ENCODE results near the gene SRGAP3. TPM values are rescaled to one million over a fixed set of nuclear protein-coding genes. Genes with fewer than 3 reads are reported as not detected.
A peak's percentile ranks its signal among the peaks of the same experiment; 100 is the strongest.

The SRGAP3 gene
- total RNA-seq, 1 donor from 2014 or later, result 3.9 TPM

DNA sequence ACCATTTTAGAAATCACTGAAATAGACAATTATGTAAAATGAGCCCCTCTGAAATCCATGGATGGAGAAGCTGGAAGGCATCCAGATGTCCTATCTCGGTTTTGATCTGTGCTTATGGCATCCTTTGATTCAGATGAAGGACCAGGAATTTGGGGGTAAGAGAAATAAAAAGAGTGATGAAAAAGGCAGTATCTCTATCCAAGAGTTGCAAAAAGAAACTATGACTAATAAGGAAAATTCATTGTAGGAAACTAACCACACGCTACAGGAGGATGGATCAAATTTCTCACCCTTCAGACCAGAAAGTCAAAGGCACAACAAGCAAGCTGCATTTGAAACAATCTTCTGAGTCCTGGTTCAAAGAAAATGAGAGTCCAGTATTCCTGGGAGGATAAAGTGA lies 34.8 kb downstream of the SRGAP3 start:
- Histone ChIP-seq H3K9ac (ENCODE audit: low read length) (no peak overlapping the region), H3K9me3 (ENCODE audit: insufficient read depth, low read depth, low read length) (no peaks in the 10 kb centered on the region), H3K4me3 (ENCODE audit: insufficient read depth, low read depth, low read length) (peak overlapping the region; percentile 16), H3K27me3 (ENCODE audit: insufficient read depth, low read length) (peaks cover 7% of the 10 kb centered on the region), H3K79me2 (ENCODE audit: insufficient read depth, low read length) (no peaks in the 10 kb centered on the region), H4K20me1 (ENCODE audit: insufficient read depth, low read length) (no peaks in the 10 kb centered on the region), H3K36me3 (ENCODE audit: insufficient read depth, low read length) (no peaks in the 10 kb centered on the region), H2AFZ (ENCODE audit: low read depth, low read length) (no peak overlapping the region), H3K4me1 (ENCODE audit: insufficient read depth, low read length) (peaks cover 21% of the 10 kb centered on the region), H3K4me2 (ENCODE audit: low read length) (peak overlapping the region; percentile 69), H3K27ac (ENCODE audit: low read depth, low read length) (no peak overlapping the region)
- Mint-ChIP-seq H3K9me3 (ENCODE audit: unreplicated experiment) (no peaks in the 10 kb centered on the region), H3K36me3 (ENCODE audit: low read depth, unreplicated experiment) (no peaks in the 10 kb centered on the region), H3K4me1 (ENCODE audit: low read depth, unreplicated experiment) (peaks cover 16% of the 10 kb centered on the region), H3K4me3 (ENCODE audit: unreplicated experiment) (no peak overlapping the region), H3K27me3 (ENCODE audit: low read depth, unreplicated experiment) (no peaks in the 10 kb centered on the region), H3K27ac (ENCODE audit: unreplicated experiment) (no peak overlapping the region)
- no peak for TF ChIP-seq EZH2 (IDR thresholded peaks at IDR 0.05; ENCODE audit: insufficient read depth, low read length)
- TF ChIP-seq, protein P1, sequence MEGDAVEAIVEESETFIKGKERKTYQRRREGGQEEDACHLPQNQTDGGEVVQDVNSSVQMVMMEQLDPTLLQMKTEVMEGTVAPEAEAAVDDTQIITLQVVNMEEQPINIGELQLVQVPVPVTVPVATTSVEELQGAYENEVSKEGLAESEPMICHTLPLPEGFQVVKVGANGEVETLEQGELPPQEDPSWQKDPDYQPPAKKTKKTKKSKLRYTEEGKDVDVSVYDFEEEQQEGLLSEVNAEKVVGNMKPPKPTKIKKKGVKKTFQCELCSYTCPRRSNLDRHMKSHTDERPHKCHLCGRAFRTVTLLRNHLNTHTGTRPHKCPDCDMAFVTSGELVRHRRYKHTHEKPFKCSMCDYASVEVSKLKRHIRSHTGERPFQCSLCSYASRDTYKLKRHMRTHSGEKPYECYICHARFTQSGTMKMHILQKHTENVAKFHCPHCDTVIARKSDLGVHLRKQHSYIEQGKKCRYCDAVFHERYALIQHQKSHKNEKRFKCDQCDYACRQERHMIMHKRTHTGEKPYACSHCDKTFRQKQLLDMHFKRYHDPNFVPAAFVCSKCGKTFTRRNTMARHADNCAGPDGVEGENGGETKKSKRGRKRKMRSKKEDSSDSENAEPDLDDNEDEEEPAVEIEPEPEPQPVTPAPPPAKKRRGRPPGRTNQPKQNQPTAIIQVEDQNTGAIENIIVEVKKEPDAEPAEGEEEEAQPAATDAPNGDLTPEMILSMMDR (IDR thresholded peaks at IDR 0.05; ENCODE audit: insufficient read depth, low read depth, low read length), result no peak
- DNase-seq (ENCODE audit: low read depth), result peak; percentile 82
- peak; percentile 13 for FAIRE-seq

DNA sequence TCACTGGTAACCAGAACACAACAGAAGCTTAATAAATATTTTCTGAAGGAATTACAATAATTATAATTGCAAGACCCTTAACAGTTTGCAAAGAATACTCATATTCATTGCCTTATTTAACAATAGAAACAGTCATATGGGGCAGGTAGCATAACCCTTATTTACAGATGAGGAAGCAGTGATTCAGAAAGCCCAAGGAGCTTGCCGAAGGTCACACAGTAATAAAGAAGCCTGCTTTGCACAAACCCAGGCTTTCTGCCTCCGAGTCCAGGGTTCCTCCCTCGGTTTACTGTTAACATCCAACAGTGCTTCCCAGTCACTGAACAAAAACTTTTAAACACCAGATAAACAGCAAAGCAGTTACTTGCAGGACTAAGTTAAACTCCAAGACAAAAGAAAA lies 35.3 kb downstream of the SRGAP3 start:
- Histone ChIP-seq H2AFZ (ENCODE audit: low read depth, low read length) (no peak overlapping the region), H3K9me3 (ENCODE audit: insufficient read depth, low read depth, low read length) (no peaks in the 10 kb centered on the region), H3K4me2 (ENCODE audit: low read length) (peak overlapping the region; percentile 69), H4K20me1 (ENCODE audit: insufficient read depth, low read length) (no peaks in the 10 kb centered on the region), H3K27ac (ENCODE audit: low read depth, low read length) (no peak overlapping the region), H3K4me3 (ENCODE audit: insufficient read depth, low read depth, low read length) (peak overlapping the region; percentile 16), H3K4me1 (ENCODE audit: insufficient read depth, low read length) (peaks cover 21% of the 10 kb centered on the region), H3K27me3 (ENCODE audit: insufficient read depth, low read length) (peaks cover 7% of the 10 kb centered on the region), H3K36me3 (ENCODE audit: insufficient read depth, low read length) (no peaks in the 10 kb centered on the region), H3K9ac (ENCODE audit: low read length) (no peak overlapping the region), H3K79me2 (ENCODE audit: insufficient read depth, low read length) (no peaks in the 10 kb centered on the region)
- Mint-ChIP-seq H3K27ac (ENCODE audit: unreplicated experiment) (no peak overlapping the region), H3K9me3 (ENCODE audit: unreplicated experiment) (no peaks in the 10 kb centered on the region), H3K4me1 (ENCODE audit: low read depth, unreplicated experiment) (peaks cover 16% of the 10 kb centered on the region), H3K27me3 (ENCODE audit: low read depth, unreplicated experiment) (no peaks in the 10 kb centered on the region), H3K4me3 (ENCODE audit: unreplicated experiment) (no peak overlapping the region), H3K36me3 (ENCODE audit: low read depth, unreplicated experiment) (no peaks in the 10 kb centered on the region)
- TF ChIP-seq EZH2 (IDR thresholded peaks at IDR 0.05; ENCODE audit: insufficient read depth, low read length), result no peak
- TF ChIP-seq, protein P1 (IDR thresholded peaks at IDR 0.05; ENCODE audit: insufficient read depth, low read depth, low read length), result no peak
- peak; percentile 15 for DNase-seq (ENCODE audit: low read depth)
- no peak for FAIRE-seq

DNA sequence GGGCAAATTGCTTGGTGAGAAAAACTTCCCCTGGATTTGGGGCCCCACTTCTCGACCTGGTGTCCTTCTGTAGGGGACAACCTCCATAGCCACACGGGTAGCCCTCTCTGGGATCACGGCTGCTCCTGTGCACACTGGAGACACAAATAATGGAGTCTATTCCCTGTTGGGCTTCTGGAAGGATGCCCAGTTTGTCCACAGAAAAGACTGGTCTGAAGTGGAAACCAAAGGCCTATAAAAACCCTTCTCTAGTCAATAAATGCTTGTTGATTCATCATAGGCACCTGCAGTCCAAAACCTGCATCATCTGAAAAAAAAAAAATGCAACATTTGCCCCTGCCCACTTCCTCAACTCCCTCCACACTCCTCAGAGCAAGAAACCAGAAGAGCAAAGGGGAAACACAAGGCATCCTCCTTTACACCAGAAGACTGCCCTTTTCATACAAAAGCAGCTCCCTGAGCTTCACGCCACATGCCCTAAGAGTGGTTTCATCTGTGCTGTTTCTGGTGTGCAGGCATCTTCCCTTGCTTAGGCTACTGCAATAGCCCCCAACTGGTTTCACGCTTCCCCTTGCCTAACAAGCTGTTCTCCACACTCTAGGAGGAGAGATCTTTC lies 36.3 kb downstream of the SRGAP3 start:
- no peaks in the 10 kb centered on the region for H3K9me3 ChIP-seq (ENCODE audit: insufficient read depth, low read depth, low read length)
- FAIRE-seq, result no peak
- H4K20me1 ChIP-seq (ENCODE audit: insufficient read depth, low read length), result no peaks in the 10 kb centered on the region
- H2AFZ ChIP-seq (ENCODE audit: low read depth, low read length), result no peak overlapping the region
- peaks cover 2% of the 10 kb centered on the region for H3K36me3 Mint-ChIP-seq (ENCODE audit: low read depth, unreplicated experiment)
- TF ChIP-seq, protein P1 (IDR thresholded peaks at IDR 0.05; ENCODE audit: insufficient read depth, low read depth, low read length), result no peak
- no peak for TF ChIP-seq EZH2 (IDR thresholded peaks at IDR 0.05; ENCODE audit: insufficient read depth, low read length)
- H3K36me3 ChIP-seq (ENCODE audit: insufficient read depth, low read length), result no peaks in the 10 kb centered on the region
- no peak overlapping the region for H3K27ac ChIP-seq (ENCODE audit: low read depth, low read length)
- H3K4me1 ChIP-seq (ENCODE audit: insufficient read depth, low read length), result peaks cover 21% of the 10 kb centered on the region
- H3K27me3 Mint-ChIP-seq (ENCODE audit: low read depth, unreplicated experiment), result no peaks in the 10 kb centered on the region
- H3K4me3 Mint-ChIP-seq (ENCODE audit: unreplicated experiment), result no peak overlapping the region
- H3K9ac ChIP-seq (ENCODE audit: low read length), result no peak overlapping the region
- H3K27ac Mint-ChIP-seq (ENCODE audit: unreplicated experiment), result no peak overlapping the region
- no peak overlapping the region for H3K4me2 ChIP-seq (ENCODE audit: low read length)
- H3K9me3 Mint-ChIP-seq (ENCODE audit: unreplicated experiment), result no peaks in the 10 kb centered on the region
- H3K79me2 ChIP-seq (ENCODE audit: insufficient read depth, low read length), result no peaks in the 10 kb centered on the region
- DNase-seq (ENCODE audit: low read depth), result no peak
- H3K27me3 ChIP-seq (ENCODE audit: insufficient read depth, low read length), result peaks cover 10% of the 10 kb centered on the region
- H3K4me3 ChIP-seq (ENCODE audit: insufficient read depth, low read depth, low read length), result no peak overlapping the region
- H3K4me1 Mint-ChIP-seq (ENCODE audit: low read depth, unreplicated experiment), result peaks cover 16% of the 10 kb centered on the region
